NCI-H2196 (cell line): ENCODE measurements around the gene KYAT1.
A peak's percentile ranks its signal among the peaks of the same experiment; 100 is the strongest.
"Not testable (repeated sequence)": the region's sequence is repeated elsewhere in the genome, so short reads cannot be mapped to it uniquely, and the experiment has no call there.

Source experiments
- DNase-seq: peaks from one replicate; lab custom pipeline; 2025; ENCODE audit not compliant: unreplicated experiment; lab: John Stamatoyannopoulos, UW

Gene KYAT1

GRCh38 chr9:128886211-128886891 is 4.6 kb upstream of the KYAT1 start:
- DNase-seq: no peak

DNA sequence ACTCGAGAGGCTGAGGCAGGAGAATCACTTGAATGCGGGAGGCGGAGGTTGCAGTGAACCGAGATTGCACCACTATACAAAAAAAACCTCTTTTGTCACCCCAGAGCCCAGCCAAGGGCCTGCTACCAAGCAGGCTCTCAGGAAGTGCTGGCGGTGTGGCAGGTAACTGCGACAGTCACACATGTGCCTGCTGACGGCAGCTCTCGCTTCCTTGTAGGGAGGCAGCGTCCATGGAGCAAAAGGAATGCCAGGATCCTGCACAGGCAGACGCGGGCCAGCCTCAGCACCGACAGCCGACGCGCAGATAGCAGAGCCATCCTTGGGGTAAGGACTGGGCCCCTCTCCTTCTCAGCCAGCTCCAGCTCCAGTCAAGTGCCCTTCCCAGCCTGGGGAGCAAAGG is 4.0 kb upstream of the KYAT1 start:
- DNase-seq: no peak

- DNase-seq: no peak
Observed at GRCh38 chr9:128885376-128885775, 3.6 kb upstream of the KYAT1 start.

GRCh38 chr9:128884164-128884563 is 2.4 kb upstream of the KYAT1 start:
- DNase-seq: no peak

- DNase-seq: peak; percentile 18
Observed at GRCh38 chr9:128882677-128883603, 1.2 kb upstream of the KYAT1 start.

DNA sequence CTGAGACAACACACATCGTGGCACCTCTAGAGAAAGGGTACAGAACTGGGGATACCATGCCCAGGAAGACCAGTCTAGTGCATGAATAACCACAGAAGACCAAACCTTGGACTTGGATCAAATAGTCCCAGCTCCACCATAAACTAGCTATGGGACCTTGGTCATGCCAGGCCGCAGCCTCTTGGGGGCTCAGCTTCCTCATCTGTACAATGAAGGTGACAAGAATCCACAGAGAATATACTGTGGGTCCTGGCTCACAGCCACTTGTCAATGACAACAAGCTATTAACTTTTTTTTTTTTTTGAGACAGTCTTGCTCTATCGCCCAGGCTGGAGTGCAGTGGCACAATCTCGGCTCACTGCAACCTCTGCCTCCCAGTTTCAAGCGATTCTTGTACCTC is 3.9 kb downstream of the KYAT1 start:
- DNase-seq: no peak

GRCh38 chr9:128870941-128871265 is 10.8 kb downstream of the KYAT1 start:
- not testable (repeated sequence) for DNase-seq

- no peak for DNase-seq
Observed at GRCh38 chr9:128870128-128870940, 11.4 kb downstream of the KYAT1 start.

DNA sequence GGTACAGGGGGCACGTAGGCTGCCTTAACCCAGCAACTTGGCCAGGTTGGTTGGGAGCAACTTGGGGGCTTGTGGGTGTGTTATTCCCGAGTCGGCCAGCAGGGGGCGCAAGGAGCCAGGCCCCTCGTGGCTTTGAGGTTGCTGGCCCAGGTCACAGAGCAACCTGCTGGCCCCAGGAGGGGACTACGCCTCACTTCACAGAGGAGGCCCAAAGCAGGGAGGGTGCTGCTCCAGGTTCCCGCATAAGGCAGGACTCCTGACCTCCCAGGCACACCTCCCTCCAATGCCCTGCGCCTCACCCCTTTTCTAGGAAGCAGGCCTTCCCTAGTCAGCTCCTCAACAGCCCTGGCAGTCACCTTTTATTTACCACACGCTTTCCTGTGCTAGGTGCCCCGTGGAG is 18.1 kb downstream of the KYAT1 start:
- DNase-seq: peak; percentile 63

GRCh38 chr9:128862401-128862851 is 19.3 kb downstream of the KYAT1 start:
- DNase-seq: peak; percentile 74

- no peak for DNase-seq
Observed at GRCh38 chr9:128861501-128861900, 20.2 kb downstream of the KYAT1 start.

DNA sequence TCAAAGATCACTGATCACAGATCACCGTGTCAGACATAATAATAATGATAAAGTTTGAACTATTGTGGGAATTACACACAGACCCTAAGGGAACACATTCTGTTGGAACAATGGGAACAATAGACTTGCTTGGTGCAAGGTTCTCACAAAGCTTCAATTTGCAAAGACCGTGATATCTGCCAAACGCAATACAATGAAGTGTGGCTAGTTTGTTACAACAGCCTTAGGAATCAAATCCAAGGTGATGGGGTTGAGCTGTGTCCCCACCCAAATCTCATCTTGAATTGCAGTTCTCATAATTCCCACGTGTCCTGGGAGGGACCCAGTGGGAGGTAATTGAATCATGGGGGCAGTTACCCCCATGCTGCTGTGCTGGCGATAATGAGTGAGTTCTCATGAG is 20.8 kb downstream of the KYAT1 start:
- DNase-seq: no peak

DNA sequence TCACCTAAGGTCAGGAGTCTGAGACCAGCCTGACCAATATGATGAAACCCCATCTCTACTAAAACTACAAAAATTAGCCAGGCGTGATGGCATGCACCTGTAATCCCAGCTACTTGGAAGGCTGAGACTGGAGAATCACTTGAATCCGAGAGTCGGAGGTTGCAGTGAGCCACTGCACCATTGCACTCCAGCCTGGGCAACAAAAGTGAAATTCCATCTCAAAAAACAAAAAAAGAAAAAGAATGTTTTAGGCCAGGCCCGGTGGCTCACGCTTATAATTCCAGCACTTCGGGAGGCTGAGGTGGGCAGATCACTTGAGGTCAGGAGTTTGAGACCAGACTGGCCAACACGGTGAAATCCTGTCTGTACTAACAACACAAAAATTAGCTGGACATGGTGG is 23.3 kb downstream of the KYAT1 start:
- DNase-seq: not testable (repeated sequence)

GRCh38 chr9:128854454-128854853 is 27.3 kb downstream of the KYAT1 start:
- DNase-seq: not testable (repeated sequence)

DNA sequence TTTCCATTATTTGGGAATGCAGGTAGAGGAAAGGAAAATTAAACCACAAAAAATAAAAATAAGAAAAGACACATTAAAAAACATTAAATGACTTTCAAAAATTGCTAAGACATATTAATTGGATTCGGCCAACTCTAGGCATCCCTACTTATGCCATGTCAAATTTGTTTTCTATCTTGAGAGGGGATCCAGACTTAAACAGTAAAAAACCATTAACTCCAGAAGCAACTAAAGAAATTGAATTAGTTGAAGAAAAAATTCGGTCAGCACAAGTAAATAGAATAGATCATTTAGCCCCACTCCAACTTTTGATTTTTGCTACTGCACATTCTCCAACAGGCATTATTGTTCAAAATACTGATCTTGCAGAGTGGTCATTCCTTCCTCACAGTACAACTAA is 29.1 kb downstream of the KYAT1 start:
- not testable (repeated sequence) for DNase-seq

DNA sequence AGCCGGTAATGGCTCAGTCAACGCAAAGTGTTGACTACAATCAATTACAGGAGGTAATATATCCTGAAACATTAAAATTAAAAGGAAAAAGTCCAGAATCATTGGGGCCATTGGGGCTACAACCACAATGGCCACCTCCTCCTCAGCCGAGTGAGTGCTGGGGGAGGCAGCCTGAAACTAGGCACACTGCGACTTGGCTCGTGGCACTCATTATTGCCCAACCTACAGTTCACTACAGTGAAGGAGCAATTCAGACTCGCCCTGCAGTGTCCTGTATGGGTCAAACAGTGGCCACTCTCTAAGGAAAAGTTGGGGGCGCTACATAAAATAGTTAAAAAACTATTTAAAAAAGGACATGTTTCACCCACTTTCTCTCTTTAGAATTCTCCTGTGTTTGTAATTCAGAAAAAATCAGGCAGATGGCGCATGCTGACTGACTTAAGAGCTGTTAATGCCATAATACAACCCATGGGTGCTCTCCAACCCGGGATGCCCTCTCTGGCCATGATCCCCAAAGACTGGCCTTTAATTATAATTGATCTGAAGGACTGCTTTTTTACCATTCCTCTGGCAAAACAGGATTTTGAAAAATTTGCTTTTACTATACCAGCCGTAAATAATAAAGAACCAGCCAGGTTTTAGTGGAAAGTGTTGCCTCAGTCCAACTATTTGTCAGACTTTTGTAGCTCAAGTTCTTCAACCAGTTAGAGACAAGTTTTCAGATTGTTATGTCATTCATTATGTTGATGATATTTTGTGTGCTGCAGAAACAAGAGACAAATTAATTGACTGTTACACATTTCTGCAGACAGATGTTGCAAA is 29.8 kb downstream of the KYAT1 start:
- peak; percentile 57 for DNase-seq

- DNase-seq: not testable (repeated sequence)
Observed at GRCh38 chr9:128851024-128851423, 30.7 kb downstream of the KYAT1 start.

DNA sequence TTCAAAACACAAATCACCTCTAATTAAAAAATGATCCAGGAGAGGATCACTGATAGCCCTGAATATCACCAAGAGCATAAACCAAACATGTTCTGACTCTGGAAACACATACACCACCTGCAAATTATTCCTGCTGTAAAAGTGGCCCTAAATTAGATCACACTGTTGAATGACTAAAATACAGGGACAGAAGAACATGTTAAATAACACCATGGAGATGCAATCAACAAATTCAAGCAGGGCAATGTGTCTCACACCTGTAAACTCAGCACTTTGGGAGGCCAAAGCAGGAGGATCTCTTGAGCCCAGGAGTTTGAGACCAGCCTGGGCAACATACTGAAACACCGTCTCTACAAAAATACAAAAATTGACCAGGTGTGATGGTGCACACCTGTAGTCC is 33.9 kb downstream of the KYAT1 start:
- DNase-seq: no peak

- DNase-seq: no peak
Observed at GRCh38 chr9:128846680-128847030, 35.1 kb downstream of the KYAT1 start.

DNA sequence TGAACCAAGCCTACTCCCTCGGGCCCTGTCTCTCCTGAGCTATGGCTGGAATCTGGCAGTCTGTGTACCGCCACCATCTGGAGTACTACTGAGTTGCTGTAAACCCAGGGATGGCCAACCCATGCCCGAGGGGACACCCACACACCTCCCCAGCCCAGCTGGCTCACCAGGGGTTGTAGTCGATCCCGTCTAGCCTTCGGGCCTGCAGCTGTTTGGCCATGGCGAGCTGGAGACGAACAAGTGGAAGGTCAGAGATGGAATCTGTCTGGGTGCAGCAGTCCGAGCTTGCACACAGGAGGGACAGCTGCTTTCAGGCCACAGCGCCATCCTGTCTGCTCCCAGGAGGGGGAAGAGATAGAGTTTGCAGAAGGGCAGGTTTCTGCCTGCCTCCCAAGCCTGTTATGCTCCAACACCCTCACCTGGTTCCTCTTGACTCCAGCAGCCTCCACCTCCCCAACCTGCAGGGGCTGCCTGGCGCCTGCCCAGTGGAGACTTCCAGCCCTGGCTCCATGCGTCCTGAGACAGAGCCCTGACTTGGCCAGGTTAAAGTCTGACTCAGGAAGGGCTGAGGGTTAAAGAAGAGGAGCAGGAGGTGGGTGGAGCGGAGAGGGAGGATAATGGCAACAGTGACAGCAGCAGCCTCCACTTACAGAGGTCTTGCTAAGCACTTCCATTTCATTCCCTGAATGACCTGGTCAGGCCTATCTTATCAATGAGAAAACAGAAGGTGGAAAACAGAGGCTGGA is 36.4 kb downstream of the KYAT1 start:
- peak; percentile 97 for DNase-seq
